IMR-90 (cell line): ENCODE results near the gene RDH12. TPM values are rescaled to one million over a fixed set of nuclear protein-coding genes. Genes with fewer than 3 reads are reported as not detected.

Experiments
- ATAC-seq: fragments of 200-7000 bp; cut with Tn5 transposase; 2 replicates; pipeline ENCODE4 v1.9.1; 2020; ENCODE audit warnings: low read depth, mild to moderate bottlenecking, moderate library complexity
- BruUV-seq: library from RNA; stranded (reverse); fragments of 400-500 nt; replicated peaks from 2 replicates; lab custom pipeline; 2021; lab: Mats Ljungman, UMichigan
- CTCF ChIA-PET: fragments of 300-600 bp; formaldehyde crosslinking; extraction: SDS; loops from one replicate; lab custom pipeline; 2021; ENCODE audit warnings: antibody characterized with exemption; lab: Yijun Ruan, JAX
- POLR2A ChIA-PET: fragments of 300-600 bp; sonication (Branson Sonifier 250); formaldehyde crosslinking; loops from one replicate; lab custom pipeline; 2022; ENCODE audit warnings: antibody characterized with exemption; ENCODE audit not compliant: unreplicated experiment; lab: Charles Lee
- DNase-seq: peaks from one replicate; pipeline ENCODE4 v3.0.0; 2013
- H2AFZ ChIP-seq: replicated peaks from 2 replicates; pipeline ENCODE3; 2013; ENCODE audit warnings: low read length, mild to moderate bottlenecking; ENCODE audit not compliant: poor library complexity
- H2AK5ac ChIP-seq: 2 replicates; pipeline ENCODE4 v1.6.1; 2013; ENCODE audit warnings: low read depth, low read length, inconsistent platforms
- H2AK9ac ChIP-seq: replicated peaks from 2 replicates; pipeline ENCODE3; 2013; ENCODE audit warnings: mild to moderate bottlenecking, low read depth, low read length, moderate library complexity; ENCODE audit not compliant: poor library complexity
- H2BK120ac ChIP-seq: 2 replicates; pipeline ENCODE4 v1.6.1; 2013; ENCODE audit warnings: low read depth, low read length, inconsistent platforms
- H2BK15ac ChIP-seq: 3 replicates; pipeline ENCODE4 v1.6.1; 2013; ENCODE audit warnings: low read depth, low read length, inconsistent platforms
- H2BK20ac ChIP-seq: 2 replicates; pipeline ENCODE4 v1.6.1; 2013; ENCODE audit warnings: low read depth, mild to moderate bottlenecking, inconsistent platforms, low read length, moderate library complexity
- H2BK5ac ChIP-seq: 2 replicates; pipeline ENCODE4 v1.6.1; 2013; ENCODE audit warnings: mild to moderate bottlenecking, low read depth, low read length, inconsistent platforms; ENCODE audit not compliant: poor library complexity, severe bottlenecking
- H3K14ac ChIP-seq: replicated peaks from 2 replicates; pipeline ENCODE4 v1.6.1; 2013; ENCODE audit warnings: low read depth, low read length, inconsistent platforms
- H3K18ac ChIP-seq: 2 replicates; pipeline ENCODE4 v1.6.1; 2013; ENCODE audit warnings: low read depth, low read length, control low read depth
- H3K23ac ChIP-seq: 2 replicates; pipeline ENCODE4 v1.6.1; 2013; ENCODE audit warnings: low read depth, low read length, inconsistent platforms
- H3K27ac ChIP-seq: 2 replicates; pipeline ENCODE4 v1.5.1; 2013; ENCODE audit warnings: mild to moderate bottlenecking, control low read depth, low read length; ENCODE audit not compliant: insufficient read depth
- H3K27me3 ChIP-seq: 2 replicates; pipeline ENCODE4 v1.6.1; 2013; ENCODE audit warnings: low read length; ENCODE audit not compliant: control insufficient read depth, insufficient read depth
- H3K36me3 ChIP-seq: 2 replicates; pipeline ENCODE4 v1.6.1; 2013; ENCODE audit warnings: low read length, mixed read lengths; ENCODE audit not compliant: control insufficient read depth, insufficient read depth
- H3K4ac ChIP-seq: 2 replicates; pipeline ENCODE4 v1.6.1; 2013; ENCODE audit warnings: low read depth, low read length, inconsistent platforms
- H3K4me1 ChIP-seq: 2 replicates; pipeline ENCODE4 v1.6.1; 2013; ENCODE audit warnings: low read length, mixed read lengths; ENCODE audit not compliant: control insufficient read depth, insufficient read depth
- H3K4me2 ChIP-seq: 2 replicates; pipeline ENCODE4 v1.6.1; 2013; ENCODE audit warnings: low read depth, mild to moderate bottlenecking, control low read depth, low read length, moderate library complexity
- H3K4me3 ChIP-seq: 2 replicates; pipeline ENCODE4 v1.5.1; 2013; ENCODE audit warnings: low read depth, mild to moderate bottlenecking, control low read depth, low read length, moderate library complexity; ENCODE audit not compliant: insufficient read depth
- H3K56ac ChIP-seq: 2 replicates; pipeline ENCODE4 v1.6.1; 2013; ENCODE audit warnings: low read length, inconsistent platforms; ENCODE audit not compliant: insufficient read depth; ENCODE audit errors: extremely low read depth
- H3K79me1 ChIP-seq, 2 experiments: 2 replicates each; pipeline ENCODE4 v1.6.1; 2013; ENCODE audit warnings: low read length in 2 of 2, inconsistent platforms in 1 of 2, low read depth in 1 of 2
- H3K9ac ChIP-seq: 2 replicates; pipeline ENCODE4 v1.6.1; 2013; ENCODE audit warnings: low read depth, low read length, control low read depth
- H3K9me1 ChIP-seq: 2 replicates; pipeline ENCODE4 v1.6.1; 2013; ENCODE audit warnings: low read length, inconsistent platforms; ENCODE audit not compliant: insufficient read depth
- H3K9me3 ChIP-seq: 2 replicates; pipeline ENCODE4 v1.6.1; 2013; ENCODE audit warnings: low read length; ENCODE audit not compliant: control insufficient read depth, insufficient read depth
- H4K20me1 ChIP-seq: 2 replicates; pipeline ENCODE4 v1.6.1; 2013; ENCODE audit warnings: low read length, inconsistent platforms; ENCODE audit not compliant: insufficient read depth
- H4K5ac ChIP-seq: 2 replicates; pipeline ENCODE4 v1.6.1; 2013; ENCODE audit warnings: mild to moderate bottlenecking, low read depth, low read length, control low read depth
- H4K8ac ChIP-seq, 2 experiments: 2 replicates each; pipeline ENCODE4 v1.6.1; 2013; ENCODE audit warnings: low read depth in 2 of 2, low read length in 2 of 2, control low read depth in 1 of 2, inconsistent platforms in 1 of 2
- H4K91ac ChIP-seq: 2 replicates; pipeline ENCODE4 v1.6.1; 2013; ENCODE audit warnings: low read depth, low read length, inconsistent platforms; ENCODE audit not compliant: insufficient read depth
- CEBPB ChIP-seq: IDR thresholded peaks from 2 replicates; pipeline ENCODE4 v1.6.1; 2012; ENCODE audit warnings: low read depth, low read length, improper control_type of control experiment
- CHD1 ChIP-seq: IDR thresholded peaks from 2 replicates; pipeline ENCODE4 v1.6.1; 2012; ENCODE audit warnings: low read depth, low read length, improper control_type of control experiment
- ELK1 ChIP-seq: fragments of 150-350 bp; IDR thresholded peaks from 2 replicates; pipeline ENCODE4 v1.6.1; 2016; ENCODE audit warnings: low read depth, mild to moderate bottlenecking, low read length, moderate library complexity, borderline replicate concordance
- FOS ChIP-seq: fragments of 150-350 bp; IDR thresholded peaks from 2 replicates; pipeline ENCODE4 v1.6.1; 2016; ENCODE audit warnings: low read depth, low read length
- MAFK ChIP-seq: IDR thresholded peaks from 2 replicates; pipeline ENCODE4 v1.6.1; 2012; ENCODE audit warnings: low read depth, low read length, improper control_type of control experiment
- MXI1 ChIP-seq: IDR thresholded peaks from 2 replicates; pipeline ENCODE4 v1.6.1; 2012; ENCODE audit warnings: low read depth, mild to moderate bottlenecking, low read length, moderate library complexity, borderline replicate concordance
- RCOR1 ChIP-seq: IDR thresholded peaks from 2 replicates; pipeline ENCODE4 v1.6.1; 2012; ENCODE audit warnings: mild to moderate bottlenecking, low read length, improper control_type of control experiment; ENCODE audit not compliant: insufficient replicate concordance
- SMC3 ChIP-seq: fragments of 150-350 bp; IDR thresholded peaks from 2 replicates; pipeline ENCODE4 v1.6.1; 2016; ENCODE audit warnings: low read depth, mild to moderate bottlenecking, antibody characterized with exemption, low read length, moderate library complexity
- USF2 ChIP-seq: fragments of 150-350 bp; IDR thresholded peaks from 2 replicates; pipeline ENCODE4 v1.6.1; 2017; ENCODE audit warnings: mild to moderate bottlenecking, antibody characterized with exemption, low read length, low read depth
- WGBS, 2 experiments: methylation state at CpG; one replicate each; pipeline versions ENCODE4 v1.1.5 to v1.1.7; 2013; ENCODE audit warnings: missing lambda C conversion rate in 2 of 2; ENCODE audit not compliant: insufficient read length in 1 of 2; ENCODE audit errors: extremely low coverage in 2 of 2; 5-methylcytosine and 5-hydroxymethylcytosine counted together
- dilution Hi-C: fragments of 300-500 bp; cut with HindIII; formaldehyde crosslinking; loops from one replicate; pipeline ENCODE4 v1.14.3; 2018; ENCODE audit warnings: low sequenced_read_pairs; ENCODE audit not compliant: unreplicated experiment
- in situ Hi-C: fragments of 300-500 bp; cut with MboI; formaldehyde crosslinking; loops from 3 replicates; pipeline ENCODE4 v1.14.3; 2019; ENCODE audit warnings: low sequenced_read_pairs, inconsistent platforms, mixed read lengths
- intact Hi-C: fragments of 100-400 bp; cut with micrococcal nuclease; formaldehyde crosslinking; loops from 2 replicates; pipeline ENCODE4 v1.10.0; 2022
- polyA plus RNA-seq, 3 experiments: library from polyadenylated mRNA; depleted of rRNA; stranded (reverse); fragments of >200 nt; gene quantifications; 2 replicates each; pipeline ENCODE4 v1.2.3, GENCODE V29; 2012; ENCODE audit warnings: low replicate concordance in 1 of 3
- total RNA-seq: library from RNA; depleted of rRNA; stranded (reverse); fragments of >200 nt; gene quantifications from 2 replicates; pipeline ENCODE4 v1.2.3, GENCODE V29; 2012

RDH12 gene
- total and polyA plus RNA-seq, 2 of the 4 experiments (the other 2 are of a cell fraction) = not detected

- Histone ChIP-seq H3K4me2 (no peak overlapping the region), H2BK15ac (no peak overlapping the region), H4K91ac (no peak overlapping the region), H3K23ac (no peak overlapping the region), H3K4me1 (no peaks in the 10 kb centered on the region), H3K27ac (no peak overlapping the region), H2BK20ac (no peak overlapping the region), H2AFZ (no peak overlapping the region), H2AK5ac (no peak overlapping the region), H3K56ac (no peak overlapping the region), H2BK120ac (no peak overlapping the region), H3K36me3 (peaks cover 47% of the 10 kb centered on the region), H3K9me1 (no peaks in the 10 kb centered on the region), H3K9me3 (no peaks in the 10 kb centered on the region), H2AK9ac (no peak overlapping the region), H3K9ac (no peak overlapping the region), H3K79me1 (no peaks in the 10 kb centered on the region), H4K20me1 (no peaks in the 10 kb centered on the region), H3K4me3 (no peak overlapping the region), H3K4ac (no peak overlapping the region), H4K8ac (no peak overlapping the region), H2BK5ac (no peak overlapping the region), H4K5ac (no peak overlapping the region), H3K18ac (no peak overlapping the region), H3K27me3 (no peaks in the 10 kb centered on the region), H3K14ac (no peak overlapping the region)
- TF ChIP-seq MAFK = no peak
- TF ChIP-seq RCOR1 = no peak
- TF ChIP-seq ELK1 = no peak
- no peak for TF ChIP-seq CHD1
- TF ChIP-seq FOS = no peak
- no peak for TF ChIP-seq CEBPB
- no peak for TF ChIP-seq USF2
- no peak for TF ChIP-seq MXI1
- TF ChIP-seq SMC3 = no peak
- intact Hi-C loops (no loop called here), dilution Hi-C loops (no loop called here), in situ Hi-C loops (no loop called here)
- ChIA-PET CTCF (no interaction called here), POLR2A (no interaction called here)
- WGBS, 2 experiments = no CpG with 5 or more reads among the region's 1 CpG
- ATAC-seq (no peak), DNase-seq (no peak)
- no TSS peak for BruUV-seq
Observed at GRCh38 chr14:67778792-67779191, 77.1 kb downstream of the RDH12 start.
